Hepatocyte (in vitro differentiated cells): ENCODE measurements around the gene HRG.

Experiments
- CTCF ChIP-seq: fragments of 200-600 bp; sonication (generic); IDR thresholded peaks from 2 replicates; pipeline ENCODE4 v1.5.1; 2016; ENCODE audit warnings: antibody characterized with exemption, mild to moderate bottlenecking; ENCODE audit not compliant: poor library complexity
- EZH2 ChIP-seq: fragments of 200-600 bp; sonication (generic); IDR thresholded peaks from 2 replicates; pipeline ENCODE4 v1.6.1; 2016; ENCODE audit warnings: antibody characterized with exemption, mild to moderate bottlenecking, borderline replicate concordance
- EZH2phosphoT487 ChIP-seq: fragments of 200-600 bp; sonication (generic); IDR thresholded peaks from one replicate; pipeline ENCODE4 v1.6.1; 2018; ENCODE audit warnings: antibody characterized with exemption, mild to moderate bottlenecking, low read depth, moderate library complexity; ENCODE audit not compliant: unreplicated experiment, severe bottlenecking

GRCh38 chr3:186621894-186622650 lies 43.7 kb upstream of the HRG start:
- TF ChIP-seq EZH2phosphoT487 (no peak), CTCF (no peak), EZH2 (no peak)
